OCI-LY3 (cell line): ENCODE data around the gene GRID1.

Experiments used
- H2AFZ ChIP-seq: fragments of 200-600, 300-600 bp; shearing (Covaris generic); 2 replicates; pipeline ENCODE4 v1.6.0; 2014; ENCODE audit warnings: antibody characterized with exemption, low read depth, low read length
- H3K27ac ChIP-seq: fragments of 200-600, 300-600 bp; sonication (generic); 2 replicates; pipeline ENCODE4 v1.5.1; 2014; ENCODE audit warnings: mild to moderate bottlenecking, low read length, moderate library complexity, mixed read lengths
- H3K27me3 ChIP-seq: fragments of 200-600, 300-600 bp; sonication (generic); 2 replicates; pipeline ENCODE4 v1.6.1; 2014; ENCODE audit warnings: low read depth, low read length, mixed read lengths
- H3K36me3 ChIP-seq: fragments of 200-600, 300-600 bp; sonication (generic); replicated peaks from 2 replicates; pipeline ENCODE3; 2014; ENCODE audit warnings: low read depth, low read length, mixed read lengths
- H3K4me1 ChIP-seq: fragments of 300-600, 200-600 bp; sonication (generic); 2 replicates; pipeline ENCODE4 v1.6.1; 2014; ENCODE audit warnings: low read length, mixed read lengths
- H3K4me2 ChIP-seq: fragments of 200-600, 300-600 bp; sonication (generic); 2 replicates; pipeline ENCODE4 v1.6.1; 2014; ENCODE audit warnings: low read length, mixed read lengths
- H3K4me3 ChIP-seq: fragments of 300-600, 200-600 bp; sonication (generic); 2 replicates; pipeline ENCODE4 v1.5.1; 2014; ENCODE audit warnings: antibody characterized with exemption, mild to moderate bottlenecking, low read length, moderate library complexity
- H3K79me2 ChIP-seq: fragments of 300-600, 200-600 bp; shearing (Covaris generic); 2 replicates; pipeline ENCODE4 v1.6.1; 2014; ENCODE audit warnings: mild to moderate bottlenecking, low read length, mixed read lengths
- H3K9ac ChIP-seq: fragments of 300-600, 200-600 bp; shearing (Covaris generic); 2 replicates; pipeline ENCODE4 v1.6.0; 2014; ENCODE audit warnings: mild to moderate bottlenecking, low read length, moderate library complexity
- H3K9me3 ChIP-seq: fragments of 200-600, 300-600 bp; shearing (Covaris generic); 2 replicates; pipeline ENCODE4 v1.6.1; 2014; ENCODE audit warnings: low read length, mixed read lengths; ENCODE audit not compliant: insufficient read depth
- H4K20me1 ChIP-seq: fragments of 200-600, 300-600 bp; sonication (generic); 2 replicates; pipeline ENCODE4 v1.6.1; 2016; ENCODE audit warnings: low read length, mixed read lengths; ENCODE audit not compliant: insufficient read depth
- EZH2phosphoT487 ChIP-seq: fragments of 200-600 bp; shearing (Covaris generic); IDR thresholded peaks from 2 replicates; pipeline ENCODE4 v1.6.1; 2018; ENCODE audit warnings: antibody characterized with exemption, mixed run types, low read depth
- TF ChIP-seq, protein P1 (sequence below): fragments of 200-600, 300-600 bp; sonication (generic); IDR thresholded peaks from 2 replicates; pipeline ENCODE4 v1.5.1; 2014; ENCODE audit warnings: antibody characterized with exemption, low read length, low read depth

Gene GRID1

DNA sequence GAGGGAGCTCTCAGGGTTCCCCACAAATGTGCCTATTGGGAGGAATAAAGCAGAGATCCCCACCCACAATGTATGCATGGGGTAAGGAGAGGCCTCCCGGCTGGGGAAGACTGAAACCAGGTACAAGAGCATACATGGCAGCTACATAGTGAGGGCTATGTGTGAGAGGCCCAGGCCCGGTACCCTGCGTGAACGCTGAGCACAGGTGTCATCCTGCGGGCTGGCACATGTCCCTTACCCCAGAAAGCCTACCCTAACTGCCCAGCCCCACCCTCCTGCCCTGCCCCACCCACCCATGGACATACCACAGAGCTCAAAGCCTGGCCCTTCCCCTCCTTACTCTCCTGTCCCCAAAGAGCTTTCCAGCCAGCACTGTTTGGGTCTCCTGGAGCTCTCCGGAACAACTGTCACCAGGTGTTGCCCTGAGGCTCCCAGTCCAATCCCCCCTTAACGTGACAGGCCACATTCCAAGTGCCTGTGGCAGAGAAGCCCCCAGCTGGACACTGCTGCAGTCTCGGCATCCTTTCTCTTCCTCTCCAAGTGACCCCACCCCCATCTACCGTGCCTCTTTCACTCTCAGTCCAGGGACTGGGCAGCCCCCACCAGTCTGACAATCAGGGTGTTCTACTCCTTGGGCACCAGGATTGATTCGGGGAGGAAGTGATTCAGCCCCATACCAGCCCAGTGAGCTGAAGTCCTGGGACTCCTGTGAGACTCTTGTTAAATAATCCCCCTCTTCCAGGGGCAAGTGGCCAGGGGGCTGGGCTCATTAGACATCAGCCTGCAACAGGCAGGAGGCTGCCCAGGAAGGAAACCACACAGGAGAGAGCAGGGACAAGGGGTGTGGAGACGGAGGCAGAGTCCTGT is 19.6 kb downstream of the GRID1 start:
- H3K4me3 ChIP-seq, result no peak overlapping the region
- no peaks in the 10 kb centered on the region for H3K4me1 ChIP-seq
- no peaks in the 10 kb centered on the region for H3K36me3 ChIP-seq
- H3K27ac ChIP-seq, result no peak overlapping the region
- no peak overlapping the region for H3K4me2 ChIP-seq
- H4K20me1 ChIP-seq, result no peaks in the 10 kb centered on the region
- no peak overlapping the region for H2AFZ ChIP-seq
- TF ChIP-seq EZH2phosphoT487, result no peak
- TF ChIP-seq, protein P1, sequence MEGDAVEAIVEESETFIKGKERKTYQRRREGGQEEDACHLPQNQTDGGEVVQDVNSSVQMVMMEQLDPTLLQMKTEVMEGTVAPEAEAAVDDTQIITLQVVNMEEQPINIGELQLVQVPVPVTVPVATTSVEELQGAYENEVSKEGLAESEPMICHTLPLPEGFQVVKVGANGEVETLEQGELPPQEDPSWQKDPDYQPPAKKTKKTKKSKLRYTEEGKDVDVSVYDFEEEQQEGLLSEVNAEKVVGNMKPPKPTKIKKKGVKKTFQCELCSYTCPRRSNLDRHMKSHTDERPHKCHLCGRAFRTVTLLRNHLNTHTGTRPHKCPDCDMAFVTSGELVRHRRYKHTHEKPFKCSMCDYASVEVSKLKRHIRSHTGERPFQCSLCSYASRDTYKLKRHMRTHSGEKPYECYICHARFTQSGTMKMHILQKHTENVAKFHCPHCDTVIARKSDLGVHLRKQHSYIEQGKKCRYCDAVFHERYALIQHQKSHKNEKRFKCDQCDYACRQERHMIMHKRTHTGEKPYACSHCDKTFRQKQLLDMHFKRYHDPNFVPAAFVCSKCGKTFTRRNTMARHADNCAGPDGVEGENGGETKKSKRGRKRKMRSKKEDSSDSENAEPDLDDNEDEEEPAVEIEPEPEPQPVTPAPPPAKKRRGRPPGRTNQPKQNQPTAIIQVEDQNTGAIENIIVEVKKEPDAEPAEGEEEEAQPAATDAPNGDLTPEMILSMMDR, result no peak
- no peak overlapping the region for H3K9ac ChIP-seq
- H3K79me2 ChIP-seq, result no peaks in the 10 kb centered on the region
- no peaks in the 10 kb centered on the region for H3K9me3 ChIP-seq
- H3K27me3 ChIP-seq, result no peaks in the 10 kb centered on the region

DNA sequence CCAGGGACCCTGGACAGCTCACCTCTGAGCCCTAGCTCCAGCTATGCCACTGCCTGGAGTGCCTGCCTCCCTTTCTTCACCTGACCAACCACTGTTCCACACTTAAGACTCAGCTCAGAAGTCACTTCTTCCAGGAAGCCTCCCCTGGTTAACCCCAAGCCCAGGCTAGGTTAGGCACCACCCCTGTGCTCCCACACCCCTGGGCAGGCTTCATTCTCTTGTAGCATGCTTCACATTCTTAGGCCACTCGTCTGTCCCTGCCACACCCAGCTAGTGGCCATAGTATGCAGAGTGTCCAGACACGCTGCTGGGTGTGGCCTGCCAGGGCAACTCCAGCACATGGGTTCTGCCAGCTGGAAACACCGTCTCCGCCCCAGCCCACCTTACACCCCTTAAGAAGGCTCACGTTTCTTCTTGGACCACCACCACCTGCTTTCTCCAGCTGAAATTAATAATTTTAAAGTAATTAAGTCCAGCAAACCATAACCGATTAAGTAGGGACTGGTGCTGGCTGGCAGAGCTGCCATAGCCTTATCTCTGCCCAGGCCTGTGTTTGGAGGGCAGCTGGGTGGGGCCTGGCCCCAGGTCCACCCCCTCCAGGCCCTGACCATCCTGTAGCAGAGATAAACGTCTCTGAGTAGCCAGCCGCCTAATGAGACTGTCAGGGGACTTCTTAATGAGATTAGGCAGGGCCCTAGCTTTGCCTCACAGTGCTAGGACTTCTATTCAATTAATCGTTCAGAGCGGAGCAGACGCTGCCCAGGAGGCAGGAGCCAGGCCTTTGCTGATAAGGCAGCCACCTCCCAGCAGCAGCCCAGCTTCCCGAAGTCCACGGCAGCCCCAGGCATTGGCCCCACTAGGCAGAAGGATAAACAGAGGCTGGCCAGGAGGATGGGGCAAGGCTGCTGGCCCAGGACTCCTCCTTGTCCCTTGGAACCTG is 20.5 kb downstream of the GRID1 start:
- Histone ChIP-seq H3K79me2 (no peaks in the 10 kb centered on the region), H2AFZ (no peak overlapping the region), H3K9me3 (no peaks in the 10 kb centered on the region), H3K27me3 (no peaks in the 10 kb centered on the region), H4K20me1 (no peaks in the 10 kb centered on the region), H3K4me2 (no peak overlapping the region), H3K27ac (no peak overlapping the region), H3K9ac (no peak overlapping the region), H3K36me3 (no peaks in the 10 kb centered on the region), H3K4me3 (no peak overlapping the region), H3K4me1 (no peaks in the 10 kb centered on the region)
- TF ChIP-seq, protein P1, result no peak
- TF ChIP-seq EZH2phosphoT487, result no peak

DNA sequence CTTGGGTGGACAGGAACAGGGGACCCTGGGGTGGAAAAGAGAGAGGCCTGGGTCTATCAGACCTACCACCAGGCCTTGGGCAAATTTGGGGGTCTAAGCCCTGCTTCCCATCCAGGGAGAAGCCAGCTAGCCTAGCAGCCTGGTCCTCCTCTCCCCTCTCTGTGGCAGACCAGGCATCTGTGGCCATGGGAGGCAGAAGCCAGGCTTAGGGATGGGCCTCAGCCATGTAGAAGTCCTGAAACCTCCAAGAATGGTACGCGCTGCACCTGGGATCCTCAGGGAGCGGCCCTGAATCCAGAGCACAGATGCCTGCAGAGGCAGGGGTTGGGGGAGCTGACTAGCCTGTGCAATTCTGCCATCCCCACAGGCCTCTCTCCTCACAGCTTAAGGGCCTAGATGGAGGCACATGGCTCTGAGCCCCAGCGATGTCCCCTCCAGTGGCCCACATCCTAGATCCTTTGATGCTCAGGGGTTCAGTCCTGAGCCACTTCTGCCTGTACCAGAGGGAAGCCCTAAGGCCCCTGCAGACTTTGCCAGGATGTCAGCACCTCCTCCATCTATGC is 21.2 kb downstream of the GRID1 start:
- H3K4me2 ChIP-seq, result no peak overlapping the region
- no peak overlapping the region for H3K9ac ChIP-seq
- TF ChIP-seq EZH2phosphoT487, result no peak
- TF ChIP-seq, protein P1, result no peak

DNA sequence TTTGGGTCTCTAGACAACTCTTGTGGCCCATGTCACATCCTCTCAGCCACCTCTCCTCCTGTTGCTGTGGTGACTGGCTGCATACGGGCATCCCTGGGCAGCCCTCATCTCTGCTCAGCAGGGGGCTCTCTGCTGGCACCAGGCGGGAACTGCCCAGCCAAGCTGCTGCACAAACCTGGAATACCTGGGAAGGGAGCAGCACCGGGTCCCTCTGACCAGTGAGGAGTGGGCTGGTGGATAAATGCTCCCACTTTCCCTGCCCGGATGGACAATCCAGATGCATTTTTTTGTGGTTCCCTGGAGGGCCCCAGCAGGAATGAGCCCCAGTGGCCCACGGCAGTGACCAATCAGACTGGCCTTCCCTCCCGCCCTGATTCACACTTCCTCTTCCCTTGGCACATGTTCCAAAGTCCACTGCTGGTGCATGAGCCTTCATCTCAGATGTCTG is 21.9 kb downstream of the GRID1 start:
- no peaks in the 10 kb centered on the region for H3K36me3 ChIP-seq
- H3K27me3 ChIP-seq, result no peaks in the 10 kb centered on the region
- no peaks in the 10 kb centered on the region for H3K4me1 ChIP-seq
- H4K20me1 ChIP-seq, result no peaks in the 10 kb centered on the region
- no peak overlapping the region for H3K9ac ChIP-seq
- H3K27ac ChIP-seq, result no peak overlapping the region
- H3K4me3 ChIP-seq, result no peak overlapping the region
- no peak overlapping the region for H2AFZ ChIP-seq
- no peak for TF ChIP-seq EZH2phosphoT487
- no peaks in the 10 kb centered on the region for H3K79me2 ChIP-seq
- H3K9me3 ChIP-seq, result no peaks in the 10 kb centered on the region
- no peak overlapping the region for H3K4me2 ChIP-seq

More for the DNA sequence above, 21.2 kb downstream of the GRID1 start:
- no peaks in the 10 kb centered on the region for H3K9me3 ChIP-seq
- no peaks in the 10 kb centered on the region for H3K79me2 ChIP-seq
- no peaks in the 10 kb centered on the region for H4K20me1 ChIP-seq
- H3K36me3 ChIP-seq, result no peaks in the 10 kb centered on the region
- H3K4me3 ChIP-seq, result no peak overlapping the region
- no peaks in the 10 kb centered on the region for H3K4me1 ChIP-seq
- no peak overlapping the region for H2AFZ ChIP-seq
- H3K27me3 ChIP-seq, result no peaks in the 10 kb centered on the region
- no peak overlapping the region for H3K27ac ChIP-seq
